T-helper 2 cell treated with Interferon-gamma antibody and Interleukin-4, amounts not matched to agents 100 ng/mL and 5 ng/mL, for 36 hours (primary cell): Measurements from ENCODE around the gene TOGARAM2. TPM values are rescaled to one million over a fixed set of nuclear protein-coding genes. Genes with fewer than 3 reads are reported as not detected.

Source experiments
- intact Hi-C: fragments of 100-400 bp; cut with micrococcal nuclease; formaldehyde crosslinking; loops from one replicate; pipeline ENCODE4 v1.15.1; 2023
- total RNA-seq: library from RNA; stranded (reverse); gene quantifications from 2 replicates; pipeline ENCODE4 v1.2.3, GENCODE V29; 2022

Gene TOGARAM2
- total RNA-seq, 1 donor from 2014 or later: 5.9 TPM

- intact Hi-C loops: loop anchor here (10.0 kb wide), 1 partner anchor 142 kb away; no protein-coding TSS in a partner anchor
Observed at GRCh38 chr2:29052807-29053206, 71.7 kb downstream of the TOGARAM2 start.

- intact Hi-C loops: loop anchor here (10.0 kb wide), 1 partner anchor 142 kb away; no protein-coding TSS in a partner anchor
Observed at GRCh38 chr2:29053223-29053622, 72.1 kb downstream of the TOGARAM2 start.

DNA sequence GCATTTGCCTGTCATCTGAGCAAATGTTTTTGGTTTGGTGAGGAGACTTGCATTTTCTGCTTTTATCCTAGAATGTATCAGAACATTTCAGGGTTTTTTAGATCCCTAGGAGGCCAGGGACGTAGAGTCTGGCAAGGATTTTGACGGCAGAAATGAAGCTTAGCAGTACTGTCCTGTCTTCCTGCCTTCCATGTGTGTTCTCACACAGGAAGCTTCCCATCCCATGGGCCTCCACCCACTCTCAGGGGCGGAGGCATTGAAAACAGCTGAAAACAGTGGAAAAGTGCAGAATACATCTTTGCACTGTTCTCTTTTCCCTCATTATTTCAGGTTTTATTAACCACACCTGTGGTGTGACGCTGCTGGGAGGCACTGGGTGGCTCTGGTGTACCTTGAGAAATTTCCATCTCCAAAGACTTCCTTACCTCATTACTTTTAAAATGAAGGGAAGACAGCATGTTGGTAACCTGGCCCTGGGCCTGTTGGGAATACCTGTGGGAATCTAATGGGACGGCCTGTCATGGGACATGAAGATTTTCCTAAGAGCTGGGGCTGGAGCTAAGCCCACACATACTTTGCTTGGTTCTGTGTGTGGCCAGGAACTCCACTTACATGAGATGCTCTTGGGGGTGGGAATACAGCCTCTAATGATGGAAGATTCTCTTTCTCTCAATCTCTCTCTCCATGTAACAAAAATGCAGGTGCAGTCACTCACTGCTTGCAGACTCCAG is 72.7 kb downstream of the TOGARAM2 start:
- intact Hi-C loops: loop anchor here (10.0 kb wide), 1 partner anchor 141 kb away; no protein-coding TSS in a partner anchor

DNA sequence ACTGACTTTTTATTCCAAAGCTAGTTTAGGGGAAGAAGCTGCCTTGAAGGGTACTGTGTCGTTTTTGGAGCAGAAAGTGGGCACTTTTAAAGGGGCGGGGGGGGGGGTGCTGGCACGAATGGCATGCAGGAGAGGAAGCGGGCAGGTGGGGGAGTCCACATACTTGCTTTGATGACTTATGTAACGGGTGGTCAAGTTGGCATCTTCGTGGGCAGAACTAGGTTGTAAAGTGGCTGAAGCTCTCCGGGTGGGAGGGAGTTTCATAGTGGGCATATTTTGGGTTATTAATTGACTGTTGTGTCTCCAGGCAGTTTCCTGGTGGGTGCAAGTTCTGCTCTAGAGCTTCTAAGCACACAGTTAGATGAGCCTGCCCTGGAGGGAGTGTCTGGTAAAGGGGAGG is 73.3 kb downstream of the TOGARAM2 start:
- intact Hi-C loops: loop anchor here (10.0 kb wide), 1 partner anchor 140 kb away; no protein-coding TSS in a partner anchor

DNA sequence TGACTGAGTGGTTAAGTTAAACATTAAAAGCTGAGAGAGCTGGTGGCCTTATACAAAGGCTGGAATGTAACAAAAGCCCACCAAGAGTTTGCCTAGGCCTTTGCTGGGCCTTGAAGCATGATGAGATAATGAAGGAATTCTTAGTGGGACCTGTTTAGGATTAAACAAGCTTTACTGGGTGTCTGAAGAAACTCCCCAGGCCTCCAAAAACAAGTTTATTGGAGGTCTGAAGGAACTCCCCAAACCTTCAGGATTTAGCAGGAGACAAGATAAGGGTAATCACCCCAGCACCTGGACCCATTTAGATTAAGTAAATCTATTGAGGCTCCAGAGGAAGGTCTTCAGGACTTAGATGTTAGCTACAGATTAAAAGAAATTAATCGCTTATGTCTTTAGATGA is 74.5 kb downstream of the TOGARAM2 start:
- intact Hi-C loops: loop anchor here (10.0 kb wide), 1 partner anchor 139 kb away; no protein-coding TSS in a partner anchor

DNA sequence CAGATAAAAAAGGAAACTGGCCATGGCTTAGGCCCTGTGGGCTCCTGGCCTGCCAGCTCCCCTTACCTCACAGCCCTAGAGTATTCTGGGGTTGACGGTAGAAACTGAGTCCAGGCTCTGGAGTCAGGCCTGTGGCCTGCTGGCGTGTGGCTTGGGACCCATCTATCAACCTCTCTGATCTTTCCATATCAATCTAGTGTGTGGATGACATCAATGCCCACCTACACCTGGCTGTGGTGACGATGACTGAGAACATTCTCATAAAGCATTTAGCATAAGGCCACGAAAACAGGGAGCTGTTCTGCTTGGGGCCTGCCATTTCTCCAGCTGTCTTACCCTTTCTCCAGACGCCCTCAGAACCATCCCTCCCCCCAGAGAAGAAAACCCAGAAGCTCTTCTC is 75.4 kb downstream of the TOGARAM2 start:
- intact Hi-C loops: loop anchor here (10.0 kb wide), 1 partner anchor 138 kb away; no protein-coding TSS in a partner anchor

DNA sequence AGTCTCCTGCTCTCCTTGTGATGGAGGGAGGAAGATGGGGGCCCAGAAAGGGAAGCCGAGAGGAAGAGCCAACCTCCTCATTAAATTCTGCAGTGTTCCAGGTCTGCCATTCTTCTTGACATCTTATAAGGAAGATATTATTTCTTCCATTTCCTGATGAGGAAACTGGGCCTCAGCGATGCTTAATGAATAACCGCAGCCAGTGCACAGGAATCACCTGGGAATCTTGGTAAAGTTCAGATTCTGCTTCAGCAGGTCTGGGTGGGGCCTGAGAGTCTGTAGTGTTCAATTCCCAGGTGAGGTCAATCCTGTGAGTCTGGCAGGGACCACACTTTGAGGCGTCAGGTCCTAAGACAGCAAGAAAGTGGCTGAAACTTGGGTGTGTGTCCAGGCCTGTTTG is 75.9 kb downstream of the TOGARAM2 start:
- intact Hi-C loops: loop anchor here (10.0 kb wide), 1 partner anchor 138 kb away; no protein-coding TSS in a partner anchor

GRCh38 chr2:29059624-29060023 is 78.5 kb downstream of the TOGARAM2 start:
- intact Hi-C loops: loop anchor here (10.0 kb wide), 1 partner anchor 135 kb away; no protein-coding TSS in a partner anchor

DNA sequence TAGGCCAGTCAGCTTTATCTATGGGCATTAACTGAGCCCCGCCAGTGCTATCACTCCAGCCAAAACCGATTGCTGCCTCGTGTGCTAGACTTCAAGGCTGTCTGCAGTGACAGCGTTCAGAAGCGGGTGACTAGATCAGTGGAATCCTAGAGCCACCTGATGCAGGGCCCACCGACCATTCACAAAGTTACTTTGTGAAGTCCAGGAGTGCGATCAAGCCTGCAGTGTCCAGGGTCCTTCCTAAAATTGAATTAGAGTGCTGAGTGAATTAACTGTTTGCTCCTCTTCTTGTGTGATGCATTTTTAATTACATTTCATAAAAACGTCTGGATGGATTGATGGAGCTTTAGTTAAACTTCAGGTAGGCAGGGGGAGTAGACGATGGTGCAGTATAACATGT is 79.3 kb downstream of the TOGARAM2 start:
- intact Hi-C loops: no loop called here

DNA sequence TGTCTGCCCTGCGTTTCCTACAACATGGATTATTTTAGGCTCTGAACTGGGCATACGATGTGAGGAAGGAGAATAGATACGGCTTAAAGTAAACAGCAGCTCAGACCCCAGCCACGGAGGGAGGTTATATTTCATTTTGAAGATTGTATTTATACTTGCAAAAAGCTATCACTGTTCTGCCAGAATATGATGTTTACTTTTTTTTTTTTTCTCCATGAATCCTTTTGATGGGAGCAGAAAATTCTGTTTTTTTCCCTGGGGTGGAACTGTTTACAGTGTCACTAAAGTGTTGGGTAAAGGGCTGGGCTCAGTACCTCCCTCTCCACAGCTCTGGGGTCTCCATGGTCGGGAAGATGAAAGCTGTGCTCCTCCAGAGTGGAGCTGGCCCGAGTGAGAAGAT is 80.1 kb downstream of the TOGARAM2 start:
- intact Hi-C loops: no loop called here

DNA sequence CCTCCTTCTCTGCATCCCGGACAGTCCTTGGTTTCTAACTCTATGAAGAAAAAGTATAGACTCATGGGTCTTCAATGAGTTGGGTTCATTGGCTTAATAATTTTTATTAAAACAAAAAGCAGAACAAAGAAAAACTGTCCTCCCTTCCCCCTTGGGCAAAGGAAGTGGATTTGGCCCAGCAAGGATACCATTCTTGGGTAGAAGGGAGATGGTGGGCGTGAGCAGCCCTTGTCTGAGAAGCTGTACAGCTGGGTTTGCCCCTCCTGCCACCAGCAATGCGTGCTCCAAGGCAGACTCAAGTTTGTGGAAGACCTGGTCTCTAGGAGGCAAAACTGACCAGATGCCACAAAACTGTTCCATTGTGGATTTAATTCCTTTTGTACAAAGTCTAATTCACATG is 80.5 kb downstream of the TOGARAM2 start:
- intact Hi-C loops: no loop called here

DNA sequence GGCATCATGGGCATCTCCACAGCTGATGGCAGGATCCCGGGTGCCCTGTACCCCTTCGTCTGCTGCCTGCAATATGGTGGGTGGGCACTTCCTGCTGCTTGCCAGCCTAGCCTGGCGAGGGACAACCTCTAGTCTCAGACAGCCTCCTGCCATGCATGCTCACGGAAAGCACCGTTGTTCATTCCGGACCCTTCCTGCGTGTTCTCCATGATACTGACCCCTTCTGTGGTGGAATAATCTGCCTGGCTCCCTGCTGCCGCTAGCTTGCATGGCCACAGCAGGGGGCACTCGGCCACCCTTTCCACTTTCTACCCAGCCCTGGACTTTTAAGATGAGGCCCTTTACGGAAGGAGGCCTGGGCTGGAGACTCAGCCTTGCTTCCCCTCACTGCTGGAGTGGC is 81.3 kb downstream of the TOGARAM2 start:
- intact Hi-C loops: no loop called here

DNA sequence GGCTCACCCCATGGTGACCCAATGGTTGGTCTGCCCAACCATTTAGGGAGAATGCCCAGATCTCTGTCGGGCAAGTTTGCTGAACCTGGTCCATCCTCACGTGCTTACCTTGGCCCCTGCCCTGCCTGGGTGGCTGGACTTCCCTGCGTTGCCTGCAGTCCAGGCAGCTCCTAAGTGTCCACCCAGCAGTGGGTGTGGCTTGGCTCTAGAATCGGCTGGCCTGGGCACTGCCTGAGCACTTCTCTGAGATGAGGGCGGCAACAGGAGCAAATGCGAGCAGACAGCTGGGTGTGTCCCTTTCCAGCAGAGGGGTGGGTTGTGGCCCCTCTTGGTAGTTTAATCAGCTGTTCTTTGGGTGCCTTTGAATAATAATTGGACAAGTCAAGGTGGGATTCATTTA is 82.0 kb downstream of the TOGARAM2 start:
- intact Hi-C loops: no loop called here

- intact Hi-C loops: no loop called here
Observed at GRCh38 chr2:29063646-29064345, 82.7 kb downstream of the TOGARAM2 start.

GRCh38 chr2:29064346-29064715 is 83.2 kb downstream of the TOGARAM2 start:
- intact Hi-C loops: no loop called here

DNA sequence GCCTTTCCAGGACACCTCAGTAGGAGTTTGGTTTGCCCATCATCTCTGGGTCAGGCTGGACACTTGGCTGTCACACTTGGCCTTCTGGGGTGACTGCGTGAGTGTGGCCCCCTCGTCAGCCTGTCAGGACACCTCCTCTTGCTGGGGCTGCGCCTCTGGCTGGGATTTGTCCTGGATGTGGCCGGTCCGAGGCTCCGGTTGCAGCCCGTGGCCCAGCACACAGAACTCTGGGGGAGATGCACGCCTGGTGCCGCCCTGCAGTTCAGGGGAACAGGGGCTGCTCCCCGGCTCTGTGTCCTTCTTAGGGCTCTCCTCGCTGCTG is 83.6 kb downstream of the TOGARAM2 start:
- intact Hi-C loops: no loop called here

DNA sequence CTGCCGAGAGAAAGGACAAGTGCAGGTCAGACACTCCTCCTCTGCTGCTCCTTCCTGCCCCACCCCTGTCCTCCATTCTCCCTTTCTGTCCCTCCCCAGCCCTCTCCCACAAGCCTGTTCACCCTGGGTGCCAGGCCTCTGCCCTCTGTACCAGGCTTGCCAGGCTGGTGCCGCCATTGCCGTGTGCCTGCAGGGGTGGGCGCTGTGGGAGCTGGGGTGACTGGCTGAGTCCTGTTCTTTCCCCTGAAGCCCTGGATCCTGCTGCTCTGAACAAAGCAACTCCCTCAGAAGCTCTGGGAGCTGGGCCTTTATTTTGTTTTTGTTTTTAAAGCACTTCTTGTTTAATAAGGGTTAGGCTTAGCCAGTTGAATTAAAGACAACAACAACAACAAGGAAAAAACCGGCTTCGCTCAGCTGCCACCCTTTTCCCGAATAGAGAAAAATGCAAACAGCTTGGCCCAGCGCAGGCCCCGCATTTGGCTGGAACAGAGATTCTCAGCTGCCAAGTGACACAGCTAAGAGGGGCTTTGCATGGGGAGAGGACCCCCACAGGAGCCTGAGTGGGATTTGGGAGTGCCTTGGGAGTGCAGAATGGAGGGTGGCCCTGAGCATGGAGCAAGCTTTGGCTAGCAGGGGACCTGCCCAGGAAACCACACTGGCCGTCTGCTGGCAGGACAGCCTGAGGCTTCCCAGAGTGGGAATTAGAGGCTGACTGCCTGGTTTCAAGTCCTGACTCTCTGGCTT is 84.1 kb downstream of the TOGARAM2 start:
- intact Hi-C loops: no loop called here

DNA sequence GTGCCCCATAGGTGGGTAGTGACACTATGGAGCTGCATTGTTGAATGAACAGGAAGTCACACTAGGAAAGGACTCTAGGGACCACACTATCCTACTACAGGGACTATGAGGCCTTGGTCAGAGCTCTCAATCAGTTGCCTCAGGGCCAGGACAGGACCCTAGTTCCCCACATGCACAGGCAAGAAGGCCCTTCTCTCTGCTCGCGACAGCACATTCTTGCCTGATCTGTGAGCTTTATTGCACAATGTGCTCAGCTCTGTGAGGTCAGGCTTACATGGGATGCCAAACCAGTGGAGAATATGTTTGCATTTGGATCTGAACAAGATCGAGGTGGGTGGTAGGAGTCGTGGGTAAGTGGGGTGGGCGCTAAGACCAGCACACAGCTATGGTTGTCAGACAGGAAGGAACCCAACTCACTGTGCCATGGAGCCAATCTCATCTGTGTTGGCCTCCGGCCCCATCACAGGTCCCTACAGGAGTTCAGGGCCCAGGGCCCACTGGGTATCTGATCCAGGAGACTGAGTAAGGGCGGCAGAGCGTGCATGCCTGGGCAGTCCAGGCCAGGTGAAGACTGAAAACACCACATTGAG is 85.3 kb downstream of the TOGARAM2 start:
- intact Hi-C loops: no loop called here

- intact Hi-C loops: no loop called here
Observed at GRCh38 chr2:29066997-29067605, 86.0 kb downstream of the TOGARAM2 start.

GRCh38 chr2:29068513-29068912 is 87.4 kb downstream of the TOGARAM2 start:
- intact Hi-C loops: no loop called here

GRCh38 chr2:29070526-29070925 is 89.4 kb downstream of the TOGARAM2 start:
- intact Hi-C loops: no loop called here
